Measurements from ENCODE around the gene BCL6B.
"Not testable (repeated sequence)": the region's sequence is repeated elsewhere in the genome, so short reads cannot be mapped to it uniquely, and the experiment has no call there.

The BCL6B gene

GRCh38 chr17:7022781-7023571, at the start of gene BCL6B:
TSS of gene BCL6B (plus strand) at chr17:7023050. CDS start at chr17:7023672, 622 bp downstream.
- FAIRE-seq: no peak

GRCh38 chr17:6979440-6979839, 43.4 kb upstream of the BCL6B start:
- not testable (repeated sequence) for FAIRE-seq

- no peak for FAIRE-seq
Measured at GRCh38 chr17:6981426-6981825, 41.4 kb upstream of the BCL6B start.

GRCh38 chr17:6985266-6985665, 37.6 kb upstream of the BCL6B start:
- no peak for FAIRE-seq

- no peak for FAIRE-seq
Measured at GRCh38 chr17:6986676-6987075, 36.2 kb upstream of the BCL6B start.

- FAIRE-seq: no peak
Measured at GRCh38 chr17:6989779-6990178, 33.1 kb upstream of the BCL6B start.

- not testable (repeated sequence) for FAIRE-seq
Measured at GRCh38 chr17:6993613-6994056, 29.2 kb upstream of the BCL6B start.

- FAIRE-seq: no peak
Measured at GRCh38 chr17:6994118-6994598, 28.7 kb upstream of the BCL6B start.

GRCh38 chr17:6994666-6995256, 28.1 kb upstream of the BCL6B start:
- no peak for FAIRE-seq

GRCh38 chr17:6995500-6996255, 27.2 kb upstream of the BCL6B start, which contains the start of gene ALOX12:
TSS of gene ALOX12 (plus strand) at chr17:6996049. CDS start at chr17:6996118, 69 bp downstream.
- FAIRE-seq: no peak

- FAIRE-seq: no peak
Measured at GRCh38 chr17:6996256-6997011, 26.4 kb upstream of the BCL6B start.

- no peak for FAIRE-seq
Measured at GRCh38 chr17:6997171-6997570, 25.7 kb upstream of the BCL6B start.

- no peak for FAIRE-seq
Measured at GRCh38 chr17:6998855-6999508, 23.9 kb upstream of the BCL6B start.

- FAIRE-seq: no peak
Measured at GRCh38 chr17:7001318-7001961, 21.4 kb upstream of the BCL6B start.

- no peak for FAIRE-seq
Measured at GRCh38 chr17:7002288-7003047, 20.4 kb upstream of the BCL6B start.

- no peak for FAIRE-seq
Measured at GRCh38 chr17:7003745-7004144, 19.1 kb upstream of the BCL6B start.

- FAIRE-seq: peak; percentile 72
Measured at GRCh38 chr17:7004398-7005253, 18.2 kb upstream of the BCL6B start.

GRCh38 chr17:7005716-7006115, 17.1 kb upstream of the BCL6B start:
- no peak for FAIRE-seq

GRCh38 chr17:7007143-7007542, 15.7 kb upstream of the BCL6B start:
- FAIRE-seq: no peak

- no peak for FAIRE-seq
Measured at GRCh38 chr17:7010523-7010922, 12.3 kb upstream of the BCL6B start.
